Endothelial cell of umbilical vein (primary cell): ENCODE data around the gene NR6A1. TPM values are rescaled to one million over a fixed set of nuclear protein-coding genes. Genes with fewer than 3 reads are reported as not detected.

Experiments
- BruUV-seq: library from RNA; stranded (reverse); fragments of 400-500 nt; replicated peaks from 2 replicates; lab custom pipeline; 2021; lab: Mats Ljungman, UMichigan
- CTCF ChIA-PET: fragments of 300-600, 350-600 bp; sonication (Branson Sonifier 250); formaldehyde crosslinking; loops from one replicate; lab custom pipeline; 2021; ENCODE audit warnings: antibody characterized with exemption, inconsistent platforms; lab: Charles Lee
- POLR2A ChIA-PET: fragments of 300-600, 350-600 bp; sonication (Branson Sonifier 250); formaldehyde crosslinking; loops from one replicate; lab custom pipeline; 2021; ENCODE audit warnings: antibody characterized with exemption, inconsistent platforms; lab: Charles Lee
- DNase-seq: peaks from one replicate; pipeline ENCODE4 v3.0.0-alpha.2; 2011; ENCODE audit warnings: low read depth, low spot score
- FAIRE-seq: peaks from 2 replicates; lab custom pipeline; 2011; peaks lifted over from hg19 to GRCh38; lab: Jason Lieb, UNC
- H2AFZ ChIP-seq: 2 replicates; pipeline ENCODE4 v1.6.0; 2012; ENCODE audit warnings: low read depth, low read length, control low read depth, inconsistent platforms
- H3K27ac ChIP-seq: 2 replicates; pipeline ENCODE4 v1.5.1; 2011; ENCODE audit warnings: low read depth, mild to moderate bottlenecking, control low read depth, low read length, moderate library complexity; ENCODE audit not compliant: insufficient read depth
- H3K27me3 ChIP-seq, 2 experiments: 2 replicates each; pipeline versions ENCODE4 v1.6.0 to v1.6.1; 2011; ENCODE audit warnings: low read length in 2 of 2, mixed read lengths in 1 of 2; ENCODE audit not compliant: control insufficient read depth in 2 of 2, insufficient read depth in 2 of 2
- H3K36me3 ChIP-seq, 2 experiments: 2 replicates in 1 of 2; 3 replicates in 1 of 2; pipeline ENCODE4 v1.5.1; 2011; ENCODE audit warnings: low read length in 2 of 2, mild to moderate bottlenecking in 1 of 2, moderate library complexity in 1 of 2; ENCODE audit not compliant: control insufficient read depth in 2 of 2, insufficient read depth in 2 of 2; ENCODE audit errors: extremely low read depth in 1 of 2
- H3K4me1 ChIP-seq: 3 replicates; pipeline ENCODE4 v1.5.1; 2011; ENCODE audit warnings: mild to moderate bottlenecking, low read length; ENCODE audit not compliant: control insufficient read depth, insufficient read depth; ENCODE audit errors: extremely low read depth
- H3K4me2 ChIP-seq: 2 replicates; pipeline ENCODE4 v1.6.1; 2011; ENCODE audit warnings: low read length, control low read depth, mixed read lengths; ENCODE audit not compliant: insufficient read depth
- H3K4me3 ChIP-seq, 3 experiments: fragments of 200-600 bp in 1 of 3; sonication (generic), shearing (Covaris generic) in 1 of 3; replicated peaks in 1 of 3; 2 replicates each; pipeline ENCODE4 v1.5.1; 2011 to 2016; ENCODE audit warnings: control low read depth in 3 of 3, low read length in 3 of 3, mild to moderate bottlenecking in 2 of 3, inconsistent platforms in 1 of 3, low read depth in 1 of 3, moderate library complexity in 1 of 3; ENCODE audit not compliant: insufficient read depth in 1 of 3
- H3K79me2 ChIP-seq: 2 replicates; pipeline ENCODE4 v1.6.0; 2012; ENCODE audit warnings: low read length, inconsistent platforms; ENCODE audit not compliant: control insufficient read depth, insufficient read depth
- H3K9ac ChIP-seq: replicated peaks from 2 replicates; pipeline ENCODE3; 2011; ENCODE audit warnings: low read length, control low read depth; ENCODE audit not compliant: insufficient read depth; ENCODE audit errors: extremely low read depth
- H3K9me1 ChIP-seq: replicated peaks from 3 replicates; pipeline ENCODE4 v1.6.0; 2011; ENCODE audit warnings: mild to moderate bottlenecking, low read length; ENCODE audit not compliant: control insufficient read depth, insufficient read depth; ENCODE audit errors: extremely low read depth
- H3K9me3 ChIP-seq: replicated peaks from 2 replicates; pipeline ENCODE4 v1.5.1; 2012; ENCODE audit warnings: low read length, inconsistent platforms; ENCODE audit not compliant: control insufficient read depth, insufficient read depth
- H4K20me1 ChIP-seq: replicated peaks from 2 replicates; pipeline ENCODE3; 2011; ENCODE audit warnings: mild to moderate bottlenecking, low read length; ENCODE audit not compliant: control insufficient read depth, insufficient read depth; ENCODE audit errors: extremely low read depth
- EZH2 ChIP-seq: IDR thresholded peaks from 2 replicates; pipeline ENCODE4 v1.6.1; 2012; ENCODE audit warnings: borderline replicate concordance, low read depth, mild to moderate bottlenecking, moderate library complexity, low read length, inconsistent platforms; ENCODE audit not compliant: severe bottlenecking
- FOS ChIP-seq: IDR thresholded peaks from 2 replicates; pipeline ENCODE4 v1.6.1; 2011; ENCODE audit warnings: mild to moderate bottlenecking, low read length, moderate library complexity, borderline replicate concordance; ENCODE audit not compliant: insufficient read depth
- GATA2 ChIP-seq: IDR thresholded peaks from 2 replicates; pipeline ENCODE4 v1.7.0; 2011; ENCODE audit warnings: low read depth, mild to moderate bottlenecking, moderate library complexity, mixed read lengths, low read length; ENCODE audit not compliant: insufficient read length, insufficient read depth
- JUN ChIP-seq: IDR thresholded peaks from 2 replicates; pipeline ENCODE4 v1.6.1; 2011; ENCODE audit warnings: borderline replicate concordance, low read depth; ENCODE audit not compliant: insufficient read length, insufficient read depth
- MYC ChIP-seq: IDR thresholded peaks from one replicate; pipeline ENCODE4 v1.6.1; 2011; ENCODE audit warnings: mild to moderate bottlenecking, low read depth, low read length
- POLR2A ChIP-seq: IDR thresholded peaks from 2 replicates; pipeline ENCODE4 v1.6.1; 2012; ENCODE audit warnings: low read depth, mild to moderate bottlenecking, control low read depth, low read length
- POLR2AphosphoS5 ChIP-seq: IDR thresholded peaks from 2 replicates; pipeline ENCODE4 v1.6.1; 2012; ENCODE audit warnings: low read depth, mild to moderate bottlenecking, control low read depth, low read length, moderate library complexity; ENCODE audit not compliant: insufficient read depth
- dilution Hi-C: fragments of 300-500 bp; cut with MboI; formaldehyde crosslinking; loops from one replicate; pipeline ENCODE4 v1.15.0; 2019; ENCODE audit warnings: low sequenced_read_pairs; ENCODE audit not compliant: extremely low pct_ligation_motif_present
- intact Hi-C: fragments of 100-400 bp; cut with micrococcal nuclease; formaldehyde crosslinking; loops from one replicate; pipeline ENCODE4 v1.10.0; 2022
- polyA plus RNA-seq, 4 experiments: library from polyadenylated mRNA; depleted of rRNA in 3 of 4; stranded (reverse) in 3 of 4; unstranded in 1 of 4; fragments of >200 nt; gene quantifications; 2 replicates each; pipeline versions ENCODE4 v1.2.1 to v1.2.3, GENCODE V29; 2011 to 2012; ENCODE audit warnings: missing spikeins in 1 of 4
- total RNA-seq: library from RNA; stranded (reverse); gene quantifications from 2 replicates; pipeline ENCODE4 v1.2.3, GENCODE V29; 2021
- TF ChIP-seq, protein P1 (sequence below): IDR thresholded peaks from 2 replicates; pipeline ENCODE4 v1.6.1; 2011; ENCODE audit not compliant: insufficient read depth, insufficient read length
- TF ChIP-seq, protein P2 (sequence below), 2 donors: IDR thresholded peaks; 1 replicate in 1 of 2; 2 replicates in 1 of 2; pipeline ENCODE4 v1.5.1; 2011; ENCODE audit warnings: low read length in 2 of 2, mild to moderate bottlenecking in 2 of 2, moderate library complexity in 2 of 2, control low read depth in 1 of 2, inconsistent platforms in 1 of 2, low read depth in 1 of 2; ENCODE audit not compliant: insufficient read depth in 1 of 2; ENCODE audit errors: extremely low read depth in 1 of 2

The NR6A1 gene
- total and polyA plus RNA-seq, 2 donors (not counting 3 experiments of a cell fraction or from before 2014, with no cell fraction given): 0.17 to 1.2 TPM

DNA sequence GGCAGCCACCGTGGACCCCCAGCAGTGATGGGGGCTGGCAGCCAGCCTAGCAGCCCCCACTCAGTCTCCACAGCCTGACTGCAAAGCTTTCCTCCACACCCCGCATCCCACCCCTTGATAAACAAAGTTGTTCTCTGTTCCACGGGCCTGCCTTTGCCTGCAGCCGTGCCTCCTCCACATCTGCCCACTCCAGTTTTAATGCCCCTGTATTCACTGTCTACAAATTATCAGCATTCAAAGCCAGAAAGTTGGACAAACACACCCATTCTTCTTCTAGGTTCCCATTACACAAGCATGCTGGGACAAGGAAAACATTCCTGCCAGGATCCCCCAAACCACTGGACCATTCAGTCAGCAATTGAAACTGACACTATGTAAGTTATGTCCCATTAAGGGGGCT lies 240.9 kb downstream of the NR6A1 start:
- no peaks in the 10 kb centered on the region for H3K9me1 ChIP-seq
- H2AFZ ChIP-seq: no peak overlapping the region
- H3K9ac ChIP-seq: no peak overlapping the region
- intact Hi-C loops: no loop called here
- POLR2A ChIA-PET: no interaction called here
- no peaks in the 10 kb centered on the region for H3K79me2 ChIP-seq
- no peaks in the 10 kb centered on the region for H3K9me3 ChIP-seq
- H3K27me3 ChIP-seq: peaks cover 0 to 5% of the 10 kb centered on the region in 2 experiments
- FAIRE-seq (no peak), DNase-seq (no peak)
- CTCF ChIA-PET: no interaction called here
- no TSS peak for BruUV-seq
- dilution Hi-C loops: no loop called here
- no peak overlapping the region for H3K4me2 ChIP-seq
- no peaks in the 10 kb centered on the region for H4K20me1 ChIP-seq
- H3K4me3 ChIP-seq: no peak overlapping the region
- no peaks in the 10 kb centered on the region for H3K36me3 ChIP-seq
- TF ChIP-seq GATA2 (no peak), EZH2 (no peak), FOS (no peak), MYC (no peak), JUN (no peak), POLR2A (no peak), POLR2AphosphoS5 (no peak)
- TF ChIP-seq, protein P1, sequence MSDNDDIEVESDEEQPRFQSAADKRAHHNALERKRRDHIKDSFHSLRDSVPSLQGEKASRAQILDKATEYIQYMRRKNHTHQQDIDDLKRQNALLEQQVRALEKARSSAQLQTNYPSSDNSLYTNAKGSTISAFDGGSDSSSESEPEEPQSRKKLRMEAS: no peak
- TF ChIP-seq, protein P2, sequence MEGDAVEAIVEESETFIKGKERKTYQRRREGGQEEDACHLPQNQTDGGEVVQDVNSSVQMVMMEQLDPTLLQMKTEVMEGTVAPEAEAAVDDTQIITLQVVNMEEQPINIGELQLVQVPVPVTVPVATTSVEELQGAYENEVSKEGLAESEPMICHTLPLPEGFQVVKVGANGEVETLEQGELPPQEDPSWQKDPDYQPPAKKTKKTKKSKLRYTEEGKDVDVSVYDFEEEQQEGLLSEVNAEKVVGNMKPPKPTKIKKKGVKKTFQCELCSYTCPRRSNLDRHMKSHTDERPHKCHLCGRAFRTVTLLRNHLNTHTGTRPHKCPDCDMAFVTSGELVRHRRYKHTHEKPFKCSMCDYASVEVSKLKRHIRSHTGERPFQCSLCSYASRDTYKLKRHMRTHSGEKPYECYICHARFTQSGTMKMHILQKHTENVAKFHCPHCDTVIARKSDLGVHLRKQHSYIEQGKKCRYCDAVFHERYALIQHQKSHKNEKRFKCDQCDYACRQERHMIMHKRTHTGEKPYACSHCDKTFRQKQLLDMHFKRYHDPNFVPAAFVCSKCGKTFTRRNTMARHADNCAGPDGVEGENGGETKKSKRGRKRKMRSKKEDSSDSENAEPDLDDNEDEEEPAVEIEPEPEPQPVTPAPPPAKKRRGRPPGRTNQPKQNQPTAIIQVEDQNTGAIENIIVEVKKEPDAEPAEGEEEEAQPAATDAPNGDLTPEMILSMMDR (IDR thresholded peaks at IDR 0.05; ENCODE audit: extremely low read depth in 1 of 2, insufficient read depth in 1 of 2, low read depth in 1 of 2, low read length in 2 of 2): no peak
- H3K27ac ChIP-seq: no peak overlapping the region
- no peaks in the 10 kb centered on the region for H3K4me1 ChIP-seq
